Activated CD4-positive, alpha-beta T cell treated with anti-CD3 and anti-CD28 coated beads for 24 hours (primary cell): ENCODE results near the gene CERS4.
"Not testable (repeated sequence)": the region's sequence is repeated elsewhere in the genome, so short reads cannot be mapped to it uniquely, and the experiment has no call there.

ENCODE experiments used
- DNase-seq, 2 donors: peaks; one replicate each; pipeline ENCODE4 v3.0.0-alpha.2; 2020; ENCODE audit warnings: low read depth in 2 of 2

CERS4 gene, protein sequence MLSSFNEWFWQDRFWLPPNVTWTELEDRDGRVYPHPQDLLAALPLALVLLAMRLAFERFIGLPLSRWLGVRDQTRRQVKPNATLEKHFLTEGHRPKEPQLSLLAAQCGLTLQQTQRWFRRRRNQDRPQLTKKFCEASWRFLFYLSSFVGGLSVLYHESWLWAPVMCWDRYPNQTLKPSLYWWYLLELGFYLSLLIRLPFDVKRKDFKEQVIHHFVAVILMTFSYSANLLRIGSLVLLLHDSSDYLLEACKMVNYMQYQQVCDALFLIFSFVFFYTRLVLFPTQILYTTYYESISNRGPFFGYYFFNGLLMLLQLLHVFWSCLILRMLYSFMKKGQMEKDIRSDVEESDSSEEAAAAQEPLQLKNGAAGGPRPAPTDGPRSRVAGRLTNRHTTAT

DNA sequence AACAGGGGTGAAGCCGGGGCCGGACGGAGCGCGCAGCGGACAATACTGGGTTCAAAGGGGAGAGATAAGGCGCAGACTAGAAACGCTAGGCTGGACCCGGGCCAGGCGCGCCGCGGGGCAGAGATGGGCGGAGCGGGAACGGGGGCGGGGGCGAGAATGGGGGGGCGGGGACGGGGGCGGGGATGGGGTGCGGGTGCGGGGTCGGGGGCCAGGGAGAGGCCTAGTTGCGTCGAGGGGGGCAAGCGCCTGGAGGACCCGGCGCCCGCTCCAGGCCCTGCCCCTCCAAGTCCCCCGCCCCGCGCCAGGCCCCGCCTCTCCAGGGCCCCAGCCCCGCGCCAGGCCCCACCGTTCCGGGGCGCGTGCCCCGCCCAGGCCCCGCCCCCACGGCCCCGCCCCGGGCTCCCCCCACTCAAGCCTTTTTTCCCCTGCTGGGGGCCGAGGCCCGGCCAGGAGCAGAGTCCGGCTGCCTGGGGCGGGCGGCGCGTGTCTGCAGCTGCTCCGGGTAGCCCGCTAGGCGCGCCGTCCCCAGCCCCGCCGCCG lies at the start of gene CERS4:
Gene CERS4 (plus strand): TSS at position 449 of the 540 bp plus-strand sequence. CDS start 41,707 bp downstream, outside the sequence.
- peak; percentile 56 to 66 for DNase-seq

DNA sequence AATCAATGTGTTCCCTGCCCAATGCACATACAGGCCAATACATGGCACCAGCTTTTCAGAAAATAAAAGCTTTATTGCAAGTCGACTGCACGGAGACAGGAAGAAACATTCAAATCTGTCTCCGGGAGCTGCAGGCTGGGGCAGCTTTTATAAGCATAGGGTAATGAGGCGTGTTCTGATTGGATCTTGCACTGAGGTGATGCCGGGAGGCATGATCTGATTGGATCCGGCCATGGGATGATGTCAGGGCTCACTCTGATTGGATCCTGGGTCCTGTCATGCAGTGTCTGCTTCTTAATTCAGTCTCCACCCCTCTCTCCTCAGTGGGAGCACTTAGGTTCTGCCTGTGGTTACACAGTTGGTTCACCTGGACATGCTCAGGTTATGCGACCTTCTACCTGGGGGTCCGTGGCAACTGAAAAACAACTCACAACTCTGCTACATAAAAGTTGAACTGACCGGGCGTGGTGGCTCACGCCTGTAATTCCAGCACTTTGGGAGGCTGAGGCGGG lies 48.0 kb upstream of the CERS4 start:
- DNase-seq, result no peak

DNA sequence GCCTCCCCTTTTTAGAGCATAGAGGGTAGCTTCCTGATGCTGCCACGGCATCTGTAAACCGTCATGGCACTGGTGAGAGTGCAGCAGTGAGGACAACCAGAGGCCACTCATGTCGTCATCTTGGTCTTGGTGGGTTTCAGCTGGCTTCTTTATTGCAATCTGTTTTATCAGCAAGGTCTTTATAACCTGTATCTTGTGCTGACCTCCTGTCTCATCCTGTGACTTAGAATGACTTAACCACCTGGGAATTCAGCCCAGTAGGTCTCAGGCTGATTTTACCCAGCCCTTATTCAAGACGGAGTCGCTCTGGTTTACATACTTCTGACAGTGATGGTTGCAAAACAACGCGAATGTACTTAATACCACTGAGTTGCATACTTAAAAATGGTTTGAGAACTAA lies 45.4 kb upstream of the CERS4 start:
- DNase-seq, result no peak

DNA sequence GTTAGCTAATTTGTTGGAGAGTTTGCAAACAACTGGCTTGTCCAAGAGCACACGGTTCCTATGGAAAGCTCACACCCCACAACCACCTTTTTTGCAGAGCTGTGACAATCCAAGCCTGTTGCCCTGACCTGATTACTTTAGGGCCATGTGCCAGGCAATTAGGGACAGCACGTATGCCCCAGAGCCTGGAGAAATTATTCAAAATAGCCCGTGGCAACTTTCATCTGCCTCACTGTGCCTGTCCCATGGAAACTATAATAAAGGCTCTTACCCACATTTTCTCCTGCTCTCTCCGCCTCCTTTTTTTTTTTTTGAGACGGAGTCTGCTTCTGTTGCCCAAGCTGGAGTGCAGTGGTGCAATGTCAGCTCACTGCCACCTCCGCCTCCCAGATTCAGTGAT lies 41.2 kb upstream of the CERS4 start:
- no peak for DNase-seq

DNA sequence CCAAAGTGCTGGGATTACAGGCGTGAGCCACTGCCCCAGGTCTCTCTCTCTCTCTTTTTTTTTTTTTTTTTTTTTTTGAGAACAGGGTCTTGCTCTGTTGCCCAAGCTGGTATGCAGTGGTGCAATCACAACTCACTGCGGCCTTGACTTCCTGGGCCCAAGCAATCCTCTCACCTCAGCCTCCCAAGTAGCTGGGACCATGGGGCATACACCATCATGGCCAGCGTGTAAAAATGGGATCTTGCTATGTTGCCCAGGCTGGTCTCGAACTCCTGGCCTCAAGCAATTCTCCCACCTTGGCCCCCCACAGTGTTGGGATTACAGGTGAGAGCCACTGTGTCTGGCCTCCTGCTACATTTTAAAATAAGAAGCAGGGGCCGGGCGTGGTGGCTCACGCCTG lies 40.6 kb upstream of the CERS4 start:
- no peak for DNase-seq

DNA sequence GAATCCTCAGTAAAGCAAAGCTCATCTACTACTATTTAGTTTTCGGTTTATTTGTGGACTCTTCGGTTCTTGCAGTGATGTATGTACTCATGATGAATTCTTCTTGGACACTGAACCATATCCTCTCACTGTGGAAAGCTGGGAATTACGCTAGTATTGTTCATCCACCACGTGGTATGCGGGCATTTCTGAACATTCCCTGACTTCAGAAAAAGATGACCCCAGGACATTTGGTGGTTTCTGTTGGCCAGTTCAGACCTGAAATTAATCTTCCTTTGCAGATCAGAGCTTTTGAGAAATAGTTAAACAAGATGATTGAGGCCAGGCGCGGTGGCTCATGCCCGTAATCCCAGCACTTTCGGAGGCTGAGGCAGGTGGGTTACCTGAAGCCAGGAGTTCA lies 34.5 kb upstream of the CERS4 start:
- DNase-seq, result no peak

DNA sequence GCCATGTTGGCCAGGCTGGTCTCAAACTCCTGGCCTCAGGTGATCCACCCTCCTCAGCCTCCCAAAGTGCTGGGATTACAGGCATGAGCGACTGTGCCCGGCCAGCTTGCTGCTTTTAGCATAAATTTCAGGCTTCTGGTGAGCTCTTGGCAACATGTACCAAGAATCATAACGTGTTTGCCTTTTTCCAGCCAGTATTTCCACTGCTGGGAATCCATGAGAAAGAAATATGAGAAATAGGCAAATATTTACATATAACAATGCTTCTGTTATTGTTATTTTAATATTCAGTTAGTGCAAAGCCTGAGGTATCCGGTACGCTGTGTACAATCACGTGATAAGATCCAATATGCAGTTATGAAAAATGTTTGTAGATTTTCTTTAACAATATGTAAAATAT lies 29.2 kb upstream of the CERS4 start:
- DNase-seq, result no peak

DNA sequence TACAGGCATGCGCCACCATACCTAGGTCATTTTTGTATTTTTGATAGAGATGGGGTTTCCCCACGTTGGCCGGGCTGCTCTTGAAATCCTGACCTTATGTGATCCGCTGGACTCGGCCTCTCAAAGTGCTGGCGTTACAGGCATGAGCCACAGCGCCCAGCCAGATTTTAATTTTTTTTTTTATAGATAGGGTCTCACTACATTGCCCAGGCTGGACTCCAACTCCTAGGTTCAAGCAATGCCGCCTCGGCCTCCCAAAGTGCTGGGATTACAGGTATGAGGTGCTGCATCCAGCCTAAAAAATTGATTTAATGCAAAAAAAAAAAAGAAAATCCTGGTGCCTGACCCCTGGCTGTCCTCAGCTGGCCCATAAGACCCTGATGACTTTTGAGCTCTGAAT lies 24.9 kb upstream of the CERS4 start:
- no peak for DNase-seq

DNA sequence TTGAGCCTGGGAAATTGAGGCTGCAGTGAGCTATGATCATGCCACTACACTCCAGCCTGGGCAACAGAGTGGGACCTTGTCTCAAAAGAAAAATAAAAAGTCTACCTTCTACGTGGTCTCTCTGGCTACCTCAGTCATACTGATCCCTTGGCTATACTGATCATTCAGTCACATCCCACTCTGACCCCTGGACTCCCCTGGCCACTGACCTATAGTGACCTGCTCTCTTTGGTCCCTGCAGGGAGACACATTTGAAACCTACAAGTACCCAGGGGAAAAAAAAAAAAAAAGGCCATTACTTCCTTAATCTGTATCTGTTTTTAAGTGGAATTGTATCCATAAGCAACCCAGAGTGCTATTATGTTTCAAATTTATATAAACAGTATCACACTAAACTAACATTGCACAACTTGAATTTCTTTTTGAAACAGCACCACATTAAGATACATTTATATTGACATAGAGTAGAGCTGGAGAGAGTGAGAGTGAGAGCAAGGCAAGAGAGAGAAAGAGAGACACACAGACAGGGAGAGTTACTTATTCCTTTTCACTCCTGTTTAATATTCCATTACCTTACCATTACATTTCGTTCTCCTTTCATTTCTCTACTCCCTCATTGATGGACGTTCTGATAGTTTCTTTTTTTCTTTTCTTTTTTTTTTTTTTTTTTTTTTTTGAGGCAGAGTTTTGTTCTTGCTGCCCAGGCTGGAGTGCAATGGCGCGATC lies 23.7 kb upstream of the CERS4 start:
- no peak for DNase-seq

DNA sequence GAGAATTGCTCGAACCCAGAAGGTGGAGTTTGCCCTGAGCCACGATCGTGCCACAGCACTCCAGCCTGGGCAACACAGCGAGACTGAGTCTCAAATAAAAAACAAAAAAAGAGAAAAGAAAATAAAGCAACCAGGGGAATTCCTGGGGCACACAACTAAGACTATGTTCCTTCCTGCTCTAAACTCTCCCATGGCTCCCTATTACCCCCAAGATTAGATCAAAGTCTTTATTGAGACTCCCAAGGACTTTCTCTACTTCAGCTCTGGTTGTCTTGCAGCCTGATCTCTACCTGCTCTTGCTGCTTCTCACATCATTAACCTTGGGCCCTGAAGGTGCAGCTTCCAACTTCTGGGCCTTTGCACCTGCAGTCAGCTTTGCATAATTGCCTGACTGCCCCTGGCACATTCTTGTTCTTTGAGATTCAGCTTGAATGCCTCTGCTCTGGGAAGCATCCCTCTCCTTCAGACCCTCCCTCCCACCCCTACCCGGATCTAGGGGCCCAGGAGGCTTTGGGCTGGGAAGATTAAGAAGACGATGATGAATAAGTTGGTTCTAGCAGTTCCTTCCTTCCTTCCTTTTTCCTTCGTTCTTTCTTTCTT lies 16.8 kb upstream of the CERS4 start:
- no peak for DNase-seq

DNA sequence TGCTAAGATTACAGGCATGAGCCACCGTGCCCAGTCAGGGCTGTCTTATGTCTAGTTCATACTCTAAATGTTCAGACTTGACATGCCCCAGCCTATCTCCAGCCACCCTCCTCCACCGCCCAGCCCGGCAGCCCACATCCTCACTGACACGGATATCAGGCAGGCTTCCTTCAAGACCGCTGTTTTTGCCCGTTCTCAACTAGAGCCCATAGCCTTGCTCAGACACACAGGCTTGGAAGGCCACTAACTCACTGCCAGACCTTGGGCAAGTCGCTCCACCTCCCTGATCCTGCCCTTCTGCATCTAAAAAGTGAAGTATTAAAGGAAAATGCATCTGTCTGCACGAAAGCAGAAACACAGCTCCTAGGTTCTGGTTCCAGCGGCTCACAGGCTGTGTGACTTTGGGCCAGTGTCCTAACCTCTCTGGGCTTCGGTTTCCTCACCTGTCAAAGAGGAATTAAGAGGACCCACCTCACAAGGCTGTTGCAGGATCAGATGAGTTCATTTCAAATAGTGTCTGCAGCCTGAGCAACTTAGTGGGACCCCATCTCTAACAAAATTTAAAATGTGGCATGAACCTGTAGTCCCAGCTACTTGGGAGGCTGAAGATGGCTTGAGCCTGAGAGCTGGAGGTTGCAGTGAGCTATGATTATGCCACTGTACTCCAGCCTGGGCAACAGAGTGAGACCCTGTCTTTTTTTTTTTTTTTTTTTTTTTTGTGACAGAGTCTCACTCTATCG lies 14.5 kb upstream of the CERS4 start:
- no peak for DNase-seq

DNA sequence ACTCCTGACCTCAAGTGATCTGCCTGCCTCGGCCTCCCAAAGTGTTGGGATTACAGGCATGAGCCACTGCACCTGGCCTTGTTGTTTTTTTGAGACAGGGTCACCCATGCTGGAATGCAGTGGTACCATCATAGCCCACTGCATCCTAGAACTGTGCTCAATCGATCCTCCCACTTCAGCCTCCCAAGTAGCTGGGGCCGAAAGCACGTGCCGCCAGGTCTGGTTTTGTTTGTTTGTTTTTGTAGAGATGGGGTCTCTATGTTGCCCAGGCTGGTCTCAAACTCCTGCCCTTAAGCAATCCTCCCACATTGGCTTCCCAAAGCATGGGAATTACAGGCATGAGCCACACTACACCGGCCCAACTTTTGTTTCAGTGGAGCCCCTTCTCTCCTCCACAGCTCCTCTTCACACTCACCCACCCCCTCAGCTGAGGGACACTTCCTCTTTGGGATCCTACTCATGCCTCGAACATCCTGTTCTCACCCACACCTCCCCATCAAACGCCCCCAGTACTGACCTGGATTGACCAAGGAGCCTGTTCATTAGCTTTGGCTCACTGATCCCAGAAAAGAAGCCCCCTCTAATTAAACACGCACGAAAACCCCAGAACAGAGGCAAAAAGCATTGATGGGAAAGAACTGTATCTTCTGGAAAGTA lies 12.8 kb upstream of the CERS4 start:
- DNase-seq, result no peak

DNA sequence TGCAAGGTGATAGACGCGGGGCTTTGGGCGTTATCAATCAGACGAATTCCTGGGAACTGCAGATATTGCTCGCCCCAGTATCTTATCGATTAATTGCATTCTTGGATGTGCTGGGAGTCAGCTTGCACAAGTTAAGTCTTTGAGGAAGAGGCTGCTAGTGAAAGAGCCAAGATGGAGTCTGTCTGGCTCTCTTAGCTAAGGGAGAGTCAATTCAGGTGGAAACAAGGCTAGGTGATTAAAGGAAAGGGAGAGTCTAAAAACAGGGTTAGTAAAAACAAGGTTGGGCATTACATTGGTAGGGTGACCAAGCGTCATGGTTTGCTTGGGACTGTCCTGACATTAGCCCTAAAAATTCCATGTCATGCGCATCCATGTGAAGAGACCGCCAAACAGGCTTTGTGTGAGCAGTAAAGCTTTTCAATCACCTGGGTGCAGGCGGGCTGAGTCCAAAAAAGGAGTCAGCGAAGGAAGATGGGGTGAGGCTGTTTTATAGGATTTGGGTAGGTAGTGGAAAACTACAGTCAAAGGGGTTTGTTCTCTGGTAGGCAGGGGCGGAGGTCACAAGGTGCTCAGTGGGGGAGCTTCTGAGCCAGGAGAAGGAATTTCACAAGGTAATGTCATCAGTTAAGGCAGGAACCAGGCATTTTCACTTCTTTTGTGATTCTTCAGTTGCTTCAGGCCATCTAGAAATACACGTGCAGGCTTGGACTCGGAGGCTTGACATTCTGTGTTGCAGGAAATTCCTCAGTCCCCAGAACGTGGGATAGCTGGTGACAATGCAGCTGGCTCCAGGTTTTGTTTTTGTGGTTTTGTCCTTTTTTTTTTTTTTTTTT lies 5.7 kb upstream of the CERS4 start:
- DNase-seq, result not testable (repeated sequence)

DNA sequence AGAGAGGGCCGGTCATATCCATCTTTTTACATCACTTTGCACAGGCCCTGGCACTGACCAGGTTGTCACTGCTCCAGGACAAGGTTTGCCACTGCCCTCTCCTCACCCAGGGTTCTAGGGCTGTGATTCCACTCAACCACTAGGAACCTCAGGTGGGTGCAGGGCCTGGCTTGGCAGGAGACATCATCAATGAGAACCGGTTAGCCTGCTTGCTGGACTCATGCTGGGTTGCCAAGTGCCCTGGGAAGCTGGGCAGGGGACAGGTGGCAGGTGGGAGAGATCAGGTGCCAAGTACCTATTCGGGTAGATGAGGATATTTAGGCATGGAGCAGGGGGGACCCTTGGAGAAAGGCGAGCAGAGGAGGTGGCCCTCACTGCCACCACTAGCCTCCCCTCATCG lies 4.2 kb upstream of the CERS4 start:
- DNase-seq, result no peak

DNA sequence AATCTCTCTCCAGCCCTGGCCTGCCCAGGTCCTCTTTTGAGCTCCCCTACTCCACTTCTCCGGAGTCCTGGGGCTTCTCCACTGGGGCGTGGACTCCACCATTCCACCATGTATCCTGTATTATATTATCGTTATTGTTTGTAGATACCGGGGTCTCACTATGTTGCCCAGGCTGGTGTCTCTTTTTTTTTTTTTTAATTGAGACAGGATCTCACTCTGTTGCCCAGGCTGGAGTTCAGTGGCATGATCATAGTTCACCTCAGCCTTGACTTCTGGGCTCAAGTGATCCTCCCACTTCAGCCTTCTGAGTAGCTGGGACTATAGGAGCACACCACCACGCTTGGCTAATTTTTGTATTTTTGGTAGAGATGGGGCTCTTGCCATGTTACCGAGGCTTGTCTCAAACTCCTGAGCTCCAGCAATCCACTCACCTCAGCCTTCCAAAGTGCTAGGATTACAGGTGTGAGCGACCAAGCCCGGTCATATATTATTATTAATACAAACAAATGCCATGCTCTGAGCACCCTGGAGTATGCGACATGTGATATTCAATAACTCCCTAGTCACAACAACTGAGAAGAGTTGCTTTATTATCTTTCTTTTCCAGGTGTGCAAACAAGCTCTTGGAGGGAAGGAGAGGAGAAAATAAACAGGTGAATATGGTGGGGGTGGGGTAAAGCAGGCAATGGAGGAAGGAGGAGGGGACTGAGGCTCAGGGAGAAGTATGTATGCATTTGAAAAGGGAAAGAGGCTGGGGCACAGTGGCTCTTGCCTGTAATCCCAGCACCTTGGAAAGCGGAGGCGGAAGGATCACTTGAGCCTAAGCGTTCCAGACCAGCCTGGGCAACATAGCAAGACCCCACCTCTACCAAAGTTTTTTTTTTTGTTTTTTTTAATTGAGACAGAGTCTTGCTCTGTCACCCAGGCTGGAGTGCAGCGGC lies 2.8 kb upstream of the CERS4 start:
- no peak for DNase-seq

DNA sequence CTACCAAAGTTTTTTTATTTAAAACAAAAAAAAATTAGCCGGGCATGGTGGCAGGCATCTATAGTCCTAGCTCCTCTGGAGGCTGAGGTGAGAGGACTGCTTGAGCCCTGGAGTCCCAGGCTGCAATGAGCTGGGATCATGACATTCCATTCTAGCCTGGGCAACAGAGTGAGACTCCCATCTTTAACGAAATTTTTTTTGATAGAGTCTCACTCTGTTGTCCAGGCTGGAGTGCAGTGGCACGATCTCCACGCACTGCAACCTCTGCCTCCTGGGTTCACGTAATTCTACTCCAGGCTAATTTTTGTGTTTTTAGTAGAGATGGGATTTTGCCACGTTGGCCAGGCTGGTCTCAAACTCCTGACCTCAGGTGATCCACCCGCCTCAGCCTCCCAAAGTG lies 1.8 kb upstream of the CERS4 start:
- DNase-seq, result not testable (repeated sequence)

DNA sequence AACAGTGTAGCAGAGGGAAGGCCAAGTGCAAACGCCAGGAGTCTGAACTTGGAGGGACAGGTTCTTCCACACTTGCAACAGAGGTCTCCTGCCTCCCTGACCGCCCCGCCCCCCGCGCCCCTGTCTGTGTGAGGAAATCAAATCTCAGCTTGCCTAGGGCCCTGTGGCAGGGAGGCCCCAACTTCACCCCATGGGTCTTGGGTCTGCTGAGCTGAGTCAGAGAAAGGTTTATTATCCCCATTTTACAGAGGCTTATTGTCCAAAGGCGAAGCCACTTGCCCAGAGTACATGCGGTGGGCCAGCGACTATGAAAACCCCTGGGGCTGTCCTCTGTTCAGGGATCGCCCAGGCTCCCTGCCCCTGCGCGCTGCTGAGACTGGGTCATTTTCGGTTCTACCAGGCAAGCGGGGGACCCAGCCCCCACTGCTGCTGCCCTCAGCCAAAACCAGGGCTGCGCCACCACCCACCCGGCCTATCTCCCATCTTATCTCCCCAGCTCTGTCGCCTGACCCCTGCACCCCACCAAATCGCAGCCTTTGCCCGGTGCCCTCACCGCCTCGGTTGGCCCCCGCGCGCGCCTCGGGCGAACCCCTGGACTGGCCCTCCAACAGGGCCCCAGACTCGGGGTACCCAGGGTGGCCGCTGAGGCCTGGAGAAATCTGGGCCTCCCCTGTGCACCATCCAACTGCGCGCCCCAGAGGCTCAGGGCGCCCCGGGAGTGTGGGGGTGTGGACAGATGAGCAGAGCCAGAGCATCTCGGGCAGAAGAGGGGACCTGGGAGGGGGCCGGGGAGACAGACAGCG lies 850 bp upstream of the CERS4 start:
- no peak for DNase-seq
